SU-DHL-6 (cell line): ENCODE results near the gene SNRPB2.

Experiments
- EZH2phosphoT487 ChIP-seq: fragments of 200-600 bp; sonication (generic), shearing (Covaris generic); conservative IDR thresholded peaks from 2 replicates; pipeline ENCODE4 v1.6.1; 2018; ENCODE audit warnings: mild to moderate bottlenecking, antibody characterized with exemption, low read length, moderate library complexity, mixed read lengths
- TF ChIP-seq, protein P1 (sequence below): fragments of 200-600 bp; sonication (generic); IDR thresholded peaks from one replicate; pipeline ENCODE4 v1.5.1; 2017; ENCODE audit warnings: antibody characterized with exemption, mild to moderate bottlenecking, low read length, moderate library complexity; ENCODE audit not compliant: insufficient read depth, poor library complexity, severe bottlenecking

DNA sequence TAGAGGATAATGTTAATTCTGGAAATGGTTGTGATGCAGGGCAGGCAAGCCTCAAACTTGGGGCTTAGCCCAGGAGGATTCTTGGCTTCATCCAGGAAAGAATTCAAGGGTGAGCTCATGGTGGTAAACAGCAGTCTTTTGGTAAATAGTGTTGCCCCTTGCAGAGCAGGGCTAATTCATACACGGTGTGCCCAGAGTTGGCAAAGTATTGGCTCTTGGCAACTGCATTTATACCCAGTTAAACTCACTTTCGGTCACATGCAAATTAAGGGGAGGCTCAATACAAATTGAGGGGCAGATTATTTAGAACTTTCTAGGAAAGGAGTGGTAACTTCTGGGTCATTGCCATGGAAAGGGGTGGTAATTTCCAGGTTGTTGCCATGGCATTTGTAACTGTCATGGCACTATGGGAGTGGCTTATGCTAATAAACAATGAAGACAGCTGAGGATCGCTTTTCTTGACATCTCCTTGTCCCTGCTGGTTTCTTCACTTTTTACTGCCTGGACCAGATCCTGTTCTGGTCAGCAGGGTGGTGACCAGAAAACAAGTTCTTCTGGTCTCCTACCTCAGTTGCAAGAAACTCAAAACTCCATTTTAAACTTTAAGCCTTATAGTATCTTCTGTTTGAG is 14.5 kb downstream of the SNRPB2 start:
- TF ChIP-seq, protein P1, sequence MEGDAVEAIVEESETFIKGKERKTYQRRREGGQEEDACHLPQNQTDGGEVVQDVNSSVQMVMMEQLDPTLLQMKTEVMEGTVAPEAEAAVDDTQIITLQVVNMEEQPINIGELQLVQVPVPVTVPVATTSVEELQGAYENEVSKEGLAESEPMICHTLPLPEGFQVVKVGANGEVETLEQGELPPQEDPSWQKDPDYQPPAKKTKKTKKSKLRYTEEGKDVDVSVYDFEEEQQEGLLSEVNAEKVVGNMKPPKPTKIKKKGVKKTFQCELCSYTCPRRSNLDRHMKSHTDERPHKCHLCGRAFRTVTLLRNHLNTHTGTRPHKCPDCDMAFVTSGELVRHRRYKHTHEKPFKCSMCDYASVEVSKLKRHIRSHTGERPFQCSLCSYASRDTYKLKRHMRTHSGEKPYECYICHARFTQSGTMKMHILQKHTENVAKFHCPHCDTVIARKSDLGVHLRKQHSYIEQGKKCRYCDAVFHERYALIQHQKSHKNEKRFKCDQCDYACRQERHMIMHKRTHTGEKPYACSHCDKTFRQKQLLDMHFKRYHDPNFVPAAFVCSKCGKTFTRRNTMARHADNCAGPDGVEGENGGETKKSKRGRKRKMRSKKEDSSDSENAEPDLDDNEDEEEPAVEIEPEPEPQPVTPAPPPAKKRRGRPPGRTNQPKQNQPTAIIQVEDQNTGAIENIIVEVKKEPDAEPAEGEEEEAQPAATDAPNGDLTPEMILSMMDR: no peak
- no peak for TF ChIP-seq EZH2phosphoT487
